Neural progenitor cell (in vitro differentiated cells): Measurements from ENCODE around the gene ZNF488.

Experiments used
- CTCF ChIP-seq: fragments of 200-600 bp; sonication (generic); IDR thresholded peaks from 2 replicates; pipeline ENCODE4 v1.5.1; 2017; ENCODE audit warnings: antibody characterized with exemption, mild to moderate bottlenecking
- EZH2 ChIP-seq: fragments of 200-600 bp; sonication (generic); IDR thresholded peaks from 2 replicates; pipeline ENCODE4 v1.6.1; 2017; ENCODE audit warnings: antibody characterized with exemption, mild to moderate bottlenecking, moderate library complexity
- EZH2phosphoT487 ChIP-seq: fragments of 200-600 bp; sonication (generic); IDR thresholded peaks from 2 replicates; pipeline ENCODE4 v1.6.1; 2017; ENCODE audit warnings: antibody characterized with exemption

DNA sequence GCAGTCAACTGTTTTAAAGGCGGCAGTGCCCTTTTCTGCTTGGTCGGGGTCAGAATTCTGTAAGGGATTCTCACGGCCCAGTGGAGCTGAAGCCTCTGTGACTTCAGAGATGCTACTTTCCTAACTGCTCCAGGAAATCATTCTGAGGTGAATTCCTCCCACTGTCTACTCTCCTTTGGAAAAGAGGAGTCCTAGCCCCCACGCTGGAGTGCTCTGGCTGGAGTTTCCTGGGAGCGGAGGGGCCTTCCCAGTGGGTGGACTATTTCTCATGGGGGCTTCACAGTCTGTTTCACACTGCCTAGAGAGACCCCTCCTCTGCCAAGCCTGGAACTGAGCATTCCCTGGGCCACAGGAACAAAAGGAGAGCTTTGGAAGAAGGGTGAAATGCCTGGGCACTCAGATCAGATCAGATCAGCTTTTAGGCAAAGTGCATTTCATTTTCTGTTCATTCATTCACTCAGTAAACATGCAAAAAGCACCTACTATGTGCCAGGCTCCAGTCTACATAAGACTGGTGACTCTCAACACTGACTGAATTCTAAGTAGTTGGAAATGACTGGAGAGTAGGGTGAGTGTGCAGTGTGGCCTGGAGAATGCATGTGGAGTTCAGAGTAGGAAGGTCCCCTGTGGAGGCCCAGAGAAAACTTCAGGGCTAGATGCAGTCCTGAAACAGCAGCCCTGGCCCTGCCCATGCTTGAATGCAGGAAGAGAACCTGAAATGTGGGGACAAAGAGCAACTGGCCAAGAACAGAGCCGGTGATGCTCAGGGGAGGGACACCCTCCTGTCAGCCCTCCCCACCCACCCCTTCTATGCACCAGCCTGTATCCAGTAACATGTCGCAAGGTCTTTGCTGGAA is 12.2 kb downstream of the ZNF488 start:
- TF ChIP-seq CTCF (no peak), EZH2 (no peak), EZH2phosphoT487 (no peak)
